ENCODE data around the gene PTPRO. TPM values are rescaled to one million over a fixed set of nuclear protein-coding genes. Genes with fewer than 3 reads are reported as not detected.

The PTPRO gene
- polyA plus RNA-seq, 1 of the 3 experiments (the other 2 are of a cell fraction), result 1.4 TPM

- Histone ChIP-seq H2AFZ (ENCODE audit: low read depth) (no peak overlapping the region), H3K9me3 (no peaks in the 10 kb centered on the region), H3K9me2 (no peaks in the 10 kb centered on the region), H3K4me2 (no peak overlapping the region), H3K27ac (ENCODE audit: low read depth in 2 of 2, low read length in 1 of 2) (no peak overlapping the region), H3K27me3 (ENCODE audit: insufficient read depth) (no peaks in the 10 kb centered on the region), H3K36me3 (replicated peaks in 1 of 2; ENCODE audit: control insufficient read depth in 1 of 2, insufficient read depth in 2 of 2, low read length in 1 of 2) (no peaks in the 10 kb centered on the region), H4K20me1 (ENCODE audit: insufficient read depth) (no peaks in the 10 kb centered on the region), H3F3A (replicated peaks; ENCODE audit: insufficient read depth) (no peaks in the 10 kb centered on the region), H3K4me3 (ENCODE audit: low read depth in 2 of 2, low read length in 1 of 2) (no peak overlapping the region), H3K79me2 (ENCODE audit: insufficient read depth) (no peaks in the 10 kb centered on the region), H3K4me1 (ENCODE audit: control insufficient read depth in 1 of 2, insufficient read depth in 2 of 2, low read depth in 1 of 2, low read length in 1 of 2) (no peaks in the 10 kb centered on the region; a peak in 1 of 4 replicates), H3K9ac (no peak overlapping the region)
- TF ChIP-seq YY1 (IDR thresholded peaks at IDR 0.05; ENCODE audit: low read depth) (no peak), FOXJ3 (CRISPR knock-in tag; IDR thresholded peaks at IDR 0.05) (no peak), NRF1 (IDR thresholded peaks at IDR 0.05; ENCODE audit: low read depth, low read length) (no peak), NFIC (IDR thresholded peaks at IDR 0.05; ENCODE audit: borderline replicate concordance) (no peak), ZBTB33 (IDR thresholded peaks at IDR 0.05; ENCODE audit: borderline replicate concordance, low read depth) (no peak), MXI1 (IDR thresholded peaks at IDR 0.05; ENCODE audit: low read depth, low read length) (no peak), CHD2 (IDR thresholded peaks at IDR 0.05; ENCODE audit: low read length, partially characterized antibody) (no peak), EZH2phosphoT487 (IDR thresholded peaks at IDR 0.05; ENCODE audit: borderline replicate concordance, low read depth) (no peak), POLR2AphosphoS5 (IDR thresholded peaks at IDR 0.05; ENCODE audit: low read depth, low read length) (no peak), MAX (IDR thresholded peaks at IDR 0.05; ENCODE audit: low read depth) (no peak), GATA2 (CRISPR knock-in tag; IDR thresholded peaks at IDR 0.05) (no peak), SMC3 (IDR thresholded peaks at IDR 0.05; ENCODE audit: low read depth, low read length) (no peak), EP300 (IDR thresholded peaks at IDR 0.05; ENCODE audit: borderline replicate concordance in 1 of 2, low read depth in 1 of 2, low read length in 1 of 2) (no peak), TCF12 (IDR thresholded peaks at IDR 0.05) (no peak)
- TF ChIP-seq, protein P1, sequence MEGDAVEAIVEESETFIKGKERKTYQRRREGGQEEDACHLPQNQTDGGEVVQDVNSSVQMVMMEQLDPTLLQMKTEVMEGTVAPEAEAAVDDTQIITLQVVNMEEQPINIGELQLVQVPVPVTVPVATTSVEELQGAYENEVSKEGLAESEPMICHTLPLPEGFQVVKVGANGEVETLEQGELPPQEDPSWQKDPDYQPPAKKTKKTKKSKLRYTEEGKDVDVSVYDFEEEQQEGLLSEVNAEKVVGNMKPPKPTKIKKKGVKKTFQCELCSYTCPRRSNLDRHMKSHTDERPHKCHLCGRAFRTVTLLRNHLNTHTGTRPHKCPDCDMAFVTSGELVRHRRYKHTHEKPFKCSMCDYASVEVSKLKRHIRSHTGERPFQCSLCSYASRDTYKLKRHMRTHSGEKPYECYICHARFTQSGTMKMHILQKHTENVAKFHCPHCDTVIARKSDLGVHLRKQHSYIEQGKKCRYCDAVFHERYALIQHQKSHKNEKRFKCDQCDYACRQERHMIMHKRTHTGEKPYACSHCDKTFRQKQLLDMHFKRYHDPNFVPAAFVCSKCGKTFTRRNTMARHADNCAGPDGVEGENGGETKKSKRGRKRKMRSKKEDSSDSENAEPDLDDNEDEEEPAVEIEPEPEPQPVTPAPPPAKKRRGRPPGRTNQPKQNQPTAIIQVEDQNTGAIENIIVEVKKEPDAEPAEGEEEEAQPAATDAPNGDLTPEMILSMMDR (IDR thresholded peaks at IDR 0.05), result no peak
- CTCF ChIA-PET, result no interaction called here
- POLR2A ChIA-PET, result no interaction called here
- WGBS (ENCODE audit: low lambda C conversion rate), result 0% methylated on average over 1 of the region's 1 CpG
- no peak for DNase-seq
Observed at GRCh38 chr12:15495746-15496145, 173.4 kb downstream of the PTPRO start.

GRCh38 chr12:15496738-15497137 is 174.4 kb downstream of the PTPRO start:
- Histone ChIP-seq H3K9me2 (no peaks in the 10 kb centered on the region), H3K4me3 (ENCODE audit: low read depth in 2 of 2, low read length in 1 of 2) (no peak overlapping the region), H3K27ac (ENCODE audit: low read depth in 2 of 2, low read length in 1 of 2) (peak overlapping the region in 1 of 2 experiments; percentile 22; a peak in 1 of 4 replicates), H3K9ac (no peak overlapping the region), H3K27me3 (ENCODE audit: insufficient read depth) (no peaks in the 10 kb centered on the region), H3K9me3 (no peaks in the 10 kb centered on the region), H3K79me2 (ENCODE audit: insufficient read depth) (no peaks in the 10 kb centered on the region), H2AFZ (ENCODE audit: low read depth) (no peak overlapping the region), H4K20me1 (ENCODE audit: insufficient read depth) (no peaks in the 10 kb centered on the region), H3K4me1 (ENCODE audit: control insufficient read depth in 1 of 2, insufficient read depth in 2 of 2, low read depth in 1 of 2, low read length in 1 of 2) (no peaks in the 10 kb centered on the region; a peak in 1 of 4 replicates), H3K36me3 (replicated peaks in 1 of 2; ENCODE audit: control insufficient read depth in 1 of 2, insufficient read depth in 2 of 2, low read length in 1 of 2) (no peaks in the 10 kb centered on the region), H3F3A (replicated peaks; ENCODE audit: insufficient read depth) (no peaks in the 10 kb centered on the region), H3K4me2 (no peak overlapping the region)
- POLR2A ChIA-PET, result no interaction called here
- CTCF ChIA-PET, result no interaction called here
- DNase-seq, result no peak
- TF ChIP-seq RCOR1 (IDR thresholded peaks at IDR 0.05; ENCODE audit: low read length) (no peak), MXI1 (IDR thresholded peaks at IDR 0.05; ENCODE audit: low read depth, low read length) (no peak), ELF1 (IDR thresholded peaks at IDR 0.05) (no peak), GABPA (IDR thresholded peaks at IDR 0.05; ENCODE audit: low read depth) (no peak), FOXM1 (IDR thresholded peaks at IDR 0.05; ENCODE audit: low read depth) (no peak), RFX5 (IDR thresholded peaks at IDR 0.05; ENCODE audit: low read length) (no peak), IRF3 (IDR thresholded peaks at IDR 0.05; ENCODE audit: low read depth, low read length) (no peak), TCF12 (IDR thresholded peaks at IDR 0.05) (no peak), SMC3 (IDR thresholded peaks at IDR 0.05; ENCODE audit: low read depth, low read length) (no peak)
- TF ChIP-seq, protein P2, sequence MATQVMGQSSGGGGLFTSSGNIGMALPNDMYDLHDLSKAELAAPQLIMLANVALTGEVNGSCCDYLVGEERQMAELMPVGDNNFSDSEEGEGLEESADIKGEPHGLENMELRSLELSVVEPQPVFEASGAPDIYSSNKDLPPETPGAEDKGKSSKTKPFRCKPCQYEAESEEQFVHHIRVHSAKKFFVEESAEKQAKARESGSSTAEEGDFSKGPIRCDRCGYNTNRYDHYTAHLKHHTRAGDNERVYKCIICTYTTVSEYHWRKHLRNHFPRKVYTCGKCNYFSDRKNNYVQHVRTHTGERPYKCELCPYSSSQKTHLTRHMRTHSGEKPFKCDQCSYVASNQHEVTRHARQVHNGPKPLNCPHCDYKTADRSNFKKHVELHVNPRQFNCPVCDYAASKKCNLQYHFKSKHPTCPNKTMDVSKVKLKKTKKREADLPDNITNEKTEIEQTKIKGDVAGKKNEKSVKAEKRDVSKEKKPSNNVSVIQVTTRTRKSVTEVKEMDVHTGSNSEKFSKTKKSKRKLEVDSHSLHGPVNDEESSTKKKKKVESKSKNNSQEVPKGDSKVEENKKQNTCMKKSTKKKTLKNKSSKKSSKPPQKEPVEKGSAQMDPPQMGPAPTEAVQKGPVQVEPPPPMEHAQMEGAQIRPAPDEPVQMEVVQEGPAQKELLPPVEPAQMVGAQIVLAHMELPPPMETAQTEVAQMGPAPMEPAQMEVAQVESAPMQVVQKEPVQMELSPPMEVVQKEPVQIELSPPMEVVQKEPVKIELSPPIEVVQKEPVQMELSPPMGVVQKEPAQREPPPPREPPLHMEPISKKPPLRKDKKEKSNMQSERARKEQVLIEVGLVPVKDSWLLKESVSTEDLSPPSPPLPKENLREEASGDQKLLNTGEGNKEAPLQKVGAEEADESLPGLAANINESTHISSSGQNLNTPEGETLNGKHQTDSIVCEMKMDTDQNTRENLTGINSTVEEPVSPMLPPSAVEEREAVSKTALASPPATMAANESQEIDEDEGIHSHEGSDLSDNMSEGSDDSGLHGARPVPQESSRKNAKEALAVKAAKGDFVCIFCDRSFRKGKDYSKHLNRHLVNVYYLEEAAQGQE (IDR thresholded peaks at IDR 0.05; ENCODE audit: low read depth, low read length), result no peak

All from SK-N-SH (cell line).